Measurements from ENCODE around the gene C20orf204.

C20orf204 gene

DNA sequence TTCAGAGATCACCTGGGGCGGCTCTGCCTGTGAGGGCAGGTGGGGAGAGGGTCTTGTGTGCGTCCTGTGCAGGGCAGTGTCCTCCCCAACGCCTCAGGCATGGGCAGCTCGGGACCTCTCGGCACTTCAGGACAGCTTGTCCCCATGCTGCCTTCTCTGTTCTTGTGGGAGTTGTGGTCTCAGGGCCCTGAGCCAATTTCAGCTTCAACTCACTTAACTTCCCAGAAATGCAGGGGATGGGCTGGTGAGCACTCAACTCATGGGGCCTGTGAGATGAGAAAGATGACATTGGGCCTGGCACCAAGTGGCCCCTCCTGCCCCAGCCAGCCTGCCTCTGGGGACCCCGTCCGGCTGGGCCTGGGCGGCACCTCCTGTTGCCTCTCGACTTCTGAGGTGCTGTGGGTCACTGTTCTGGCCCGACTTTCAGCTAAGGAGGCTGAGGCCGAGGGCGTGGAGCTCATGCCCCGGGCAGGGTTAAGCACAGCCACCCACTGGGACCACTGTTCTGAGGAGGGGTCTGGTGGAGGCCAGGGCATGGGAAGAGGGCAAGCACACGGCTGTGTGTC lies 36.6 kb downstream of the C20orf204 start:
- DNase-seq, result no peak

DNA sequence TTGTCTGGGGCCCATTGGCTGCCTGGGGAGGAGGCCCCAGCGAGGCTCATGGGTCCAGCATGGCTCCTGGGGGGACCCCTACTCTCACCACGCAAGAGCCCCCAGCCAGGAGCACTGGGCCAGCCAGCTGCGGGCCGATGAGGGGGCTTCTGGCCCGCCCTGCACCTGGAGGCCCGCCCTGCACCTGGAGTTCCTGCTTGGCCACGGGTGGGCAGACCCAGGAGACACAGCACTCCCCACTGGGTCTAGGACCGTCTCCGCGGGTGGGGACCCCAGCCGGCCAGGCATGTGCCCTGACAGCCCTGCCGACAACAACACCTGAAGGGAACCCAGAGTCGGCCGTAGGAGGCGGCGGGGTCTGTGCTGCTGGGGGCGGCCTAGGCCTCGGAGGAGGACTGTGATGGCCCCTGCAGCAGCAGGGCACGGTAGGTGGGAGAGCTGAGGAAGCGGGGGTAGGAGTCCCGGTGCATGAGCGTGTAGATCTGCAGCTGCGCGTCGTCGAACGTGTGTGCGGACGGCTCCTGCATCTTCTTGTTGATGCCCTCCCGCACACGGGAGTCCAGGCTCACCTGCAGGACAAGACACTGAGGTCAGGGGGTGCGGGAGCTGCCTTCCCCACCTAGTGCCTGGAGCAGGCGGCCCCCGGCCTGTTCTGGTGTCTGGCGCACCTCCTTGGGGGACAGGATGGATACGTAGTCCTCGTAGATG lies 37.6 kb downstream of the C20orf204 start:
- DNase-seq, result no peak

DNA sequence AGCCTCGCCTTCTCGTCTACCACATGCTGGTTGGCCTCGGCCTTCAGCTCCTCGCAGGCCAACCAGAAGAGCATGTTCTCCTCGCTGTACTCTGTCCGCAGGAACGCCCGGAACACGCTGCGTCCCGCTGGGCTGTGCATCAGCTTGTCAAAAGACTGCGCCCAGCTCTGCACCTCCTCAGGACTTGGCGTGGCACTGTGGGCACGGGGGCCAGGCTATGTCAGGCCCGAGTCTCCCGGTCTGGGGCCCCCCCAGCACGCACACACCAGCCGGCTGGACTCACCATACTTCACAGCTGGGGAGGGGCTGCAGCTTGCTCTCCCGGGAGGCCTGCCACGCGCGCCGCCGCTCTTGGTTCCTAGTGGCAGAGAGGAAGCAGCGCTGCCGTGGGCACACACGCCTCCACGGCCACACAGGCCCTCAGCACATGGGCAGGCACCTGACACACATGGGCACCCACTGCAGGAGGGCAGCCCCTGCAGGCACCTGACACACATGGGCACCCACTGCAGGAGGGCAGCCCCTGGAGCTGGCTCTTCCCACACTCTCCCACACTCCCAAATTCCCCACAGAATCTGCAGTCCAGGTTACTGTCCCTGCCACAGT lies 38.3 kb downstream of the C20orf204 start:
- no peak for DNase-seq

DNA sequence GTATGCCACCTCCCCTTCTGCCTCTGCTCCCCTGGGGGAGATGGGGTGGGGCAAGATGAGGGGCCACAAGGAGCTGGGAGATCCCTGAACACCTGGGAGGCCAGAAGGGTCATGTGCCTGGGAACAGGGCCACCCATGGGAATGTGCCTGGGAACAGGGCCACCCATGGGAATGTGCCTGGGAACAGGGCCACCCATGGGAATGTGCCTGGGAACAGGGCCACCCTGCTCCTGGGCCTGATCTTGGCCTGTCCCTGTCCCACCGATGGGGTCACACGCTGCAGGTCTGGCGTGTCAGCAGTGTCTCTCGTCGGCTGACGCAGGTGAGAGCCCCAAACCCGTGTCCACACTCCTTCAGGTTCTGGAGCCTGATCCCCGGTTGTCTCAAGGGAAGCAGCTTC lies 39.0 kb downstream of the C20orf204 start:
- DNase-seq, result no peak

DNA sequence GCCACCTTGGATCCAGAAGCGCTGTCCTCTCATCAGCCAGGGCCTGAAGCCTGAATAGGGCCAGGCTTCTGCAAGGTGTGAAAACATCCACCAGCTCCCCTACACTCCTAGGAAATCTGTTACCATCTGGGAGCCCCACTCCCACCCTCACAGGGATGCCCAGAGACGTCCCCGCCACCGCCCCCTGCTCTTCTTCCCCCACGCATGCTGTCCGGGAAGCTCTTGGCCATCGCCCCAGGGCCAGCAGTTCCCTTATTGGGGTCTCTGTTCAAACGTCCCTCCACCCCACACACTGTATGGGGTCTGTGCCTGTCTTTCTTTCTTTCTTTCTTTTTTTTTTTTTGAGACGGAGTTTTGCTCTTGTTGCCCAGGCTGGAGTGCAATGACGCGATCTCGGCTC lies 39.6 kb downstream of the C20orf204 start:
- no peak for DNase-seq

DNA sequence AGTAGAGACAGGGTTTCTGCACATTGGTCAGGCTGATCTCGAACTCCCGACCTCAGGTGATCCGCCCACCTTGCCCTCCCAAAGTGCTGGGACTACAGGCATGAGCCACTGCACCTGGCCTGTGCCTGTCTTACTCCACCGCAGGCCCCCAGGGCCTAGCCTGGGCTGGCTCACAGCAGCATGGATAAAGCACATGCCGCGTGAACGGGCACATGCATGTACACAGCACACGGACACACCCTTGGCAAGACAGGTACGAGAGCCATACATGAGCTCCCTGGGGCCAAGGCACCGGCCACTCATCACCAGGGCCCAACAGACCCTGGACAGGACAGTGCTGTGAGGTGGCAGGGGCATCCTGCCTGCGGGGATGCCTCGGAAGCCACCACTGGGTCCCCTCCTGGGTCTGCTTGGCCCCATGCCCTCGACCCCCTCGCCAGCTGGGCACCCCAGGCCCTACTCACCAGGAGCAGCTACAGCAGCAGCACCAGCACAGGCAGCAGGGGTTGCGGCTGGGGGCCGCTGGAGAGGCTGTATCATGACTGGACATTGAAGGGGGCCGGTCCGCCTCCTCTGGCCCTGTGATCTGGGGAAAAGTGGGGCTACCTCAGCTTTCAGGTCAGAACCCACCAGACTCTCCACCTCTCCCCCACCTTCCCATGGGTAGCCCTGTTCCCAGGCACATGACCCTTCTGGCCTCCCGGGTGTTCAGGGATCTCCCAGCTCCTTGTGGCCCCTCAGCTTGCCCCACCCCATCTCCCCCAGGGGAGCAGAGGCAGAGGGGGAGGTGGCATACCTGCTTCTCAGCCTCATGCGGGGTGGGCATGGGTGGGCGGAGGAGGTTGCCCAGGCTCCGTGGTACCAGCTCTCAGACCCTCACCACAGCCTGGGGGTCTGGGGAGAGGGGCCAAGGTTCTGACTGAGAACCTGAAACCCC lies 40.3 kb downstream of the C20orf204 start:
- no peak for DNase-seq

DNA sequence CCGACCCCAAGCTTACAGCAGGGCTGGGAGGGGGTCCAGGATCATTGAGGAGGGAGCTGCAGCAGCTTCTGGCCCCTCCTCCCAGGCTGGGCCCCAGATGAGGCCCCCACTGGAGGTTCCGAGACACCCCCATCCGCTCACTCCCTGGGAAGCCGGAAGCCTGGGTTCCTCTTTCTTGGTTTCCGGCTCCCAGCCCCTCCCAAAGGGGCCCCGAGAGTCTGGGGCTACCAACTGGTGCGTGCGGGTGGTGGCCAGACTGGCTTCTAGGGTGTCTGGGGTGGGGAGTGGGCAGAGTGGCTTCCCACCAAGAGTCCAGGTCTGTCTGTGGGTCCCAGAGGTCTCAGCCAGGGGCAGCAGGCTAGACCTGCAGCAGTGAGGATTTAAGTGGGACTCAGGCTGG lies 41.1 kb downstream of the C20orf204 start:
- no peak for DNase-seq

DNA sequence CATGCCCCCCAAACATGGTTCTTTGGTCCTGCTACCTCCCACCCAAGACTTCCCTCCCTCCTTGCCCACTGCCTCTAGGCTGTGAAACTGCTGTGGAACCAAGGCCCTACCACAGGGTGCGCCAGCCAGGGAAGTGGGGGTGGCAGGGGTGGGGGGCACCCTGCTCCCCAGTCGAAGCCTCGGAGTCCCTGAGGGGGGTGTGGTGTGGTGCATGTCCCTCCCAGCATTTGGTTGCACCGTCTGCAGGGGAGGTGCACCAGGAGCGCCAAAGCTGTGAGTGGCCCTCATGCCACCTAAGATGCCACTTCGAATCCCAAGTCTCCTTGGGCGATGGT lies 41.5 kb downstream of the C20orf204 start:
- no peak for DNase-seq

DNA sequence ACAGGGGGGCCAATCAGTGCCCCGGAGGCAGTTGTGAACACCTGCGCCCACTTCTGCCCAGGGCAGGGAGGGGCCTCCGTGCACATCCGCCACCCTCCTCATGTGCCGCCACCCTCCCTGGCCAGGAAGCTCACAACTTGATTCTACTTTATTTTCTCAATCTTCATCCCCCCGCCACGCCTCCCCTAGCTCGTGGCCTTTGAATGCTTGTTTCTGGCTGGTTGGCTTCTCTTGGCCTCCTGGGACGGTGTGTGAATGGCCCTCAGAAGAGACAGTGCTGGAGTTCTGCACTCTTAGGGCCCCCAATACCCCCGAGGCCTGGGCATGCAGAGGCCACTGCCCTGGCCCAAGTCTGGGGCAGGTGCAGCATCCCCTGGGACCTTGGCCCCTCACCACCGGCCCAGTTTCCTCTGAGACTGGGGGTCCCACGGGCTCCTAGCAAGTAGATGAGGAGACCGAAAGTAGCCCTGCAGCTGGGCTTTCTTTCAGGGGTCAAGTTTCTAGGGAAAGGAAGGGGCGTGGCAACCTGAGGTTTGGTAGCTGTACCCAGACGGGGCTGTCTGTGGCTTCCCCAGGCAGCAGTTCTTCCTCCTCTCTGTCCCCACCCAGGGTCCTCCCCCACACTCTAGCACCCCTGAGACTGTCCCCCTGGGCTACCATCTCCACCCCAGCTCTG lies 42.0 kb downstream of the C20orf204 start:
- no peak for DNase-seq

DNA sequence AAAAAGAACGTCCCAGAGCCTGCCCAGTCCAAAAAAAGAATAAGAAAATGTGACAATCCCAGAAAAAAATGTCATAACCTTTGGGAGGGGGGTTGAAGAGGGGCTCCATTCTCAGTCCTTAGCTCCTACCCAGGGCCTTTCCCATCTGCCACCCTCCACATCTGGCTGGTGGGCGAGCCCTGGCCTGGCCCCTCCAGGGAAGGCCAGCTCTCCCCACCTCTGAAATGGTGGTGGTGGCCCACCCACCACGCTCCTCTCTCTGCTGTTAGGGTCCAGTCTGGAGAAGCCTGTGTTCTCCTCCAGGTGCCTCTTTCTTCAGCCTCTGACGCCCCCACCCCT lies 42.9 kb downstream of the C20orf204 start:
- DNase-seq, result no peak

DNA sequence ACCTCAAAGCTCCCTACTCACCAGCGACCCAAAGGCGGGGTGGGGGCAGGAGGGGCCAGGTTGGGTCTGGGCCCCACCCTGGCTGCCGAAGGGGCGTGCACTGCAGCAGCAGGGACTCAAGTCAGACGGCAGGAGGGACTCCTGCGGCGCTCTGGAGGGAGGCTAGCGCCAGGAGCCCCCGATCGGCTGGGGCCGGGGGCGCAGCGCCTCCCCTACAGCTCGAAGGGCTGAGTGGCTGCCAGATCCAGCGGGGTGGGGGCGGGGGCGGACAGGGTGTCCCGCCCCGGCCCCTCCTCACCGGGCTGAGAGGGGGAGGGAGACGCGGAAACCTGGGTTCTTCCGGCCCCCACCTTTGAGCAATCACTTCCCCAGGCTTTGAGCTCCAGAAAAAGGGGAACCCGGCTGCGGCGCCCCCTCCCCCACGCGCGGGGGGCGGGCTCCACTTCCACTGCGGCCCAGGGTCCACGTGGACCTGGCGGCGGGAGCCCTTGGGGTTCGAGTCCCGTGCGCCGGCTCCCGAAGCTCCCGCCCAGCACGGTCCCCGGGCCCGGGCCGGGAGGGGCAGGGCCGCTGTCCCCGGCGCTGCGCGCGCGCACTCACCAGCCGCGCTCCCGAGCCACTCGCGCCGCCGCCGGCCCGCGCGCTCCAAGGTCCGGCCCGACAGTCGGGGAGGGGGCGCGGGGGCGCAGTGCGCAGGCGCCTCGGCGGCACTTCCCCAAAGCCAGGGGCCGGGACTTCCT lies 43.5 kb downstream of the C20orf204 start, which contains the start of gene RGS19:
Gene RGS19, minus strand, starts transcription at position 246 of the 740 bp plus-strand sequence. CDS start 2,632 bp downstream, outside the sequence.
- DNase-seq, result no peak

DNA sequence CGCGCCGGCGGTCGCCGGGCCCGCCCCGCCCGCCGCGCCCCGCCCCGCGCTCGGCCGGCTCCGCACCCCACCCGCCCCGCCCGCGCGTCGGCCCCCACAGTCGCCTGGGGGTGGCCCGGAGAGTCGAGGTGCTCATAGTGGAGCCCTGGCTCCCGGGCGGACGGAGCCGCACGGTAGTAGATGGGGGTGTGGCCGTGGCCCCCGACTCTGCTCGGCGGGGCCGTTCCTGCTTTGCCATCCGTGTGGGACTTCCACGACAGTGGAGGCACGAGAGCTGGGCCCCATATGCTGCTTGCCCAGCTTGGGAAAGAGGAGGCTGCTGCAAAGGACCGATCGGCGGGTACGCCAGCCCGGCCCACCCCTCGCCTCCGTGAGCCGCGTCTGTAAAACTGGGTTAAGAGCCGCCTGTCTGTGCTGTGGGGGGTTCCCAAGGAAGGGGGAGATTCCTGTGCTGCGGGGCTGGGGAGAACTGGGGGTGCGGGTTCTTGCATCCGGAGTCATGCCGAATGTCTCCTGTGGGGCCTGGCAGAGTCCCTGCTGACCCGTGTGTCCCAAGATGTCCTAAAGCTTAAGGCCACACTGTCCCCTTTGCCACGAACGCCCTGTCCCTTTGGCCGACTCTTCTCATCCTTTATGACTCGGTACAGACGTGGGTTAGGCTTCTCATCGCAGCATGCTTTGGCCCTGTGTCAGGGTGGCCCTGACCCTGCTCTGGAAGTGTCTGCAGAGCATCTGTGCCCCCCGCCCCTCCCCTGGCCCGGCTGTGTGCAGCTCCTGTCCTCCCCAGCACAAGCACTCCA lies 44.2 kb downstream of the C20orf204 start, which contains the start of gene OPRL1:
Gene OPRL1, plus strand, starts transcription at position 70 of the 800 bp plus-strand sequence. CDS start 12,639 bp downstream, outside the sequence.
- DNase-seq, result no peak

DNA sequence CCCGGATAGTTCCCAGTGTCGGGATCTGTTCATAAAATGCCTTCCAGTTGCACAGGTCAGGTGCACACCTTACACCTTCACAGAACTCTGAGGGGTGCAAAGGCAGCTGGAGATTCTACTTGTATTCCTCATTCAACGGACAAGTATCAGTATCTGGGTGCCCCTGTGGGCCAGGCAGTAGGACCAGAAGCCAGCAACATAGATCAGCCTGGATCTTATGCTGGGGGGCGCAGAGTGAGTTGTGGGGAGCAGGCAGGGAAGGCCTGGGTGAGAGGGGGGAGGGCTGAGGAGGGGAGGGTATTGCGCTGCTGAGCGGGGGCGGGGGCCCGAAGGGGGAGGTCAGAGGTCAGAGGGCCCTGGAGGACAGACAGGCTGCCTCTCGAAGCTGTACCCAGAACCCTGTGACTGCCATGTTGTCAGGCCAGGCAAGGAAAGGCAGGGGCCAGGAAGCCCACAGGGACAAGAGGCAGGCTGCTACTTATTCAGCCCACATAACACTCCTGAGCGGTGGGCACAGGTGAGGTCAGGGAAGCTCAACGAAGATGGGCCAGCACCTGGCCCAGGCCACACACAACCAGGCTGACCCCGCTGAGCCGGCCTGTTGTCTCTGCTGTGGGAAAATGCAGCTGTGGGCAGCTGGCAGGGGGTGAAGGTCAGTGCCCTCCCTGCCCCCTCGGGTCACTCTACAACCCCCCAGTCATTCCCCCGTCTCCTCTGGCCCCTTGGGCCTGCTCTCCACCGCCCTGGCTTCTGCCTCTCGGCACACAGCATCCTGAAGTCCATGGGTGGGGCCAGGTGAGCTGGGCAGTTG lies 45.0 kb downstream of the C20orf204 start:
- DNase-seq, result no peak

DNA sequence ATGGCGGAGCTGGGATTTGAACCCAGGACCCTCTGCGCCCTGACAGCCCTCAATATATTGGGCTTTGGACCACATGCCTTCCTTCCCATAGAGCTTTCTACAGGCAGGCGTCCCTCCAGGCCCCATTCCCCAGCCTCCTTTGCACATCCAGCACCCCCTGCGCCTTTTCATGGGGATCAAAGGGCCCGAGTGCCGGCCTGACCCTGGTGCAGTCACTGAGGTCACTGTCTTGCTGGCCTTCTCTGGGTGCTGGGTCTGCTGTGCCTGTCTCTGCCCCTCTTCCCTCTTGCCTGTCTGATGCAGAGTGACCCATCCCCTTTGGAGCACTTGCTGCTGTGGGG lies 45.6 kb downstream of the C20orf204 start:
- no peak for DNase-seq

DNA sequence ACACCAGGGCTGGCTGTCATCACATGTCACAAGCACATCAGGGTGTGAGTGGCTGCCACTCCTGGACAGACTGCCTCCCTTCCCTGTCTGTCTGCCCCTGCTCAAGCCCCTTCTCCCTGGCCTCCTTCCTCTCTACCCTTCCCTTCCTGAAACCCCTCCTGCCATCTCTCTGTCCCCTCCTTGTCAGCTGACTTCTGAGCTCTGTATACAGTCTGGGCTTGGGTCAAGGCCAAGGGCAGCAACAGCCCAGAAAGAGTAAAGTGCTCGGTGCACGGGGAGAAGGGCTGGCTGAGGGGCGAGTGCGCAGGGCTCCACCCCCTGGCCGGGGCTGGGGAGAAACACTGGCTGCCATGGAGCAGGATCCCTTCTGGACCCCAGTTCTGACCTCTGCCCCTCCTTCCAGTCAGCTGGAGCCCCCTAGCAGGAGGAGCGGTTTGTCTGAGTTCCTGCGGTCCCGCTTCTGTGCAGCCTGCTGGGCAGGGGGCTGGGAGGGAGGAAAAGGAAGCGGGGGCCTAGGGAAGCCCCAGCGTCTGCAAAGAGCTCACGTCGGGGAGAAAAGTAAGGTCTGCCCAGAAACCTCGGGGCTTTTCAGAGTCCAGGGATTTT lies 46.2 kb downstream of the C20orf204 start:
- no peak for DNase-seq

DNA sequence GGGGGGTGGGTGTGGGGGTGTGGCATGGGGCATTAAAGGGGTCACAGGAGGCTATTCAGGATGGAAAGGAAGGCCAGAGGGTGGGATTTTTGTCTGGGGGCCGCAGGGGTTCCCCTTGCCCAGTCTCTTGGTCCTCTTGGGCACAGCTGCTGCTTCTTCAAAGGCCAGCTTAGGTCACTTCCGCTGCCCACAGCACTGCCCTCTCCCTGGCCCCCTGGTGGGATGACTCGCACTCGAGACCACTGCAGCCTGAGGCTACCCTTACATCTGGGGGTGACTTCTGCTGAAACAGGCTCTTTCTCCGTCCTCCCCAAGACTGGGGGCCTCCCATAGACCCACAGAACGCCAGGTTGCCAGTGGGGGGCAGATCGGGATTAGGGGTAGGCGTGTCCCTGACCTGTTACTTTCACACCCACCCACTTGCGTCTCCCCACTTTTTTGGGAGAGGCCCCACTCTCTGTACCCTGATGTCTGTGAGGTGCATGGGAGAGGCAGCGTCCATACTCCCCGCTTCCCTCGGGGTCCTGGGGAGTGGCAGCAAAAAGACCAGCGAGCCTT lies 46.9 kb downstream of the C20orf204 start:
- no peak for DNase-seq

DNA sequence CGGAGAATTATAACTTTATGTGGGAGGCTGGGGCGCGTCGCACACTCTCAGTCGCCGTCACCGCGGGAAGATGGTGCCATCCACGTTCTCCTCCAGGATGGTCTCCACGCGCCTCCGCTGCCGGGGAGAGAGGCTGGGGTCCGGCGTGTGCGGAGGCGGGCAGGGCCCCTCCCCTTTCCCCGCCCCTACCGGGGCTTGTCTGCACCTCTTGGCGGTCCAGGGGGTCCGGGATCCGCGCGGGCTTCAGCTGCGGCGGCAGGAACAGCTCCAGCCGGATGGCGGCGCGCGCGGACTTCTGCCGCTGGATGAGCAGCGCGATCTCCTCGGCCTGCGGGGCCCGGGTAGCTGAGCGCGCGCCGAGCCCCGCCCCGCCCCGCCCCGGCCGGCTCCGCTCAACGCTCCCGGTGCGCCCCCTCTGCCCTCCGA lies 47.4 kb downstream of the C20orf204 start:
- DNase-seq, result peak; percentile 62

DNA sequence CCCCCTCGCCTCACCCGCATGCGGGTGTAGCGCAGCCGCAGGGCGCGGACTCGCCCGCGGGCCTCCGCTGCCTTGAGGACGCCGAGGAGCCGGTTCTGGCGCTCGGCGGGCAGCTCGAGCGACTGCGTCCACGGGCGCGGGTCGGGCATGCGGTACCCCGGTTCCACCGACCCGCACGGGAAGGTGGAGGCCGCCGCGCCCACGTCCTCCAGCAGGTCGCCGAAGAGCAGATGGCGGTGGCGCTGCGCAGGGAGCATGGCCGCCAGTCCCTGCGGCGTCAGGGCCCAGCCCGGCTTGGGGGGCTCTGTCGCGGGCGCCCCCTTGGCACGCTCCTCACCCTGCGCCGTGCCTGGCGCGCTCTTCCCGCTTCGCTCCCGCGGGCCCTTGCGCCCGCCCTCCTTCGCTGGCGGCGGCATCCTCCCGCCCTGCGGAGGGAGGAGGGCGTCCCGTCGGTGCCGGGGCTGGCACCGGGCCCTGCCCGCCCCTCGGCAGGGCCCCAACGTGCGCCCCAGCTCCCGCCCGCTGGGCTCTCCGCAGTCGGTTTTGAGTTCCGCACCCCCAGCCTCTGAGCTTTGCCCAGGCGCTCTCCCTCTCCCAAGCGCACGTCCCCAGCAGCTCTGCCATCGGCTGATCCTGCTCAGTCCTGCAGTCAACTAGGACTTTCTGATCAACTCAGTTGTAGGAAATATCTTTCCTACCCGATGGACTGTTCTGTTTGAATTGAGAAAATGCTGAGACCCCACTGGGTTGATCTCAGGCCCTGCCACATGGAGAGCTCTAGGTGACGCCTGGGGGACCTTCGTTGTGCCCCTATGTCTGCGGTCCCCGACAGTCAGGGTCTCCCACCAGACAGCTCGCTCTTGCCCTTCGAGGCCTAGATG lies 48.1 kb downstream of the C20orf204 start, which contains the start of gene LKAAEAR1:
Gene LKAAEAR1, minus strand, starts transcription at position 595 of the 881 bp plus-strand sequence. Its CDS starts 179 bp downstream, at position 416.
- DNase-seq, result no peak

Measured in NCI-H510A (cell line).